GM21576 (cell line): ENCODE measurements around the gene PPP6R3.

Source experiments
- ATAC-seq: cut with Tn5 transposase; IDR thresholded peaks from one replicate; pipeline ENCODE4 v1.9.1; 2021; ENCODE audit warnings: mild to moderate bottlenecking, moderate library complexity; ENCODE audit not compliant: unreplicated experiment

Gene PPP6R3

DNA sequence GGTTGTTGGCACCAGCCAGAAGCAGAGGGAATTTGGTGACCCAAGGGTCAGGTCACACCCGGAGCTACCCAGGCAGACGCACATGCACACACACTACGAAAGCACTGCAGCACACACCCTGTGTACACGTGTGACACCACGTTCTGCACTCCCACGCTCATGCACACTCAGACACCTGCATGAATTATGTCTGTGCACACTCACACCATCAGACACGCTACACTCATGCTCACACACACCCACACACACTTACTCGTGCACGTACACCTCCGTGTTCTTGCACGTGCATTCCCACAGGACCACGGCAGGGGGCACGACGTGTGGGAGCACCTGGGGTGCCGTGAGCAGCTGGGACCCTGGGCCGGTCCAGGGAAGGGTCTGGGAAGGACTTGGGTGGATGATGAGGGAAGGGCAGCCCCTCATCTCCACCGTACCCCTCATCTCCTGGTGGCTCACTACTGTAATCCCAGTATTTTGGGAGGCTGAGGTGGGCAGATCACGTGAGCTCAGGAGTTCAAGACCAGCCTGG lies 203.0 kb downstream of the PPP6R3 start:
- no peak for ATAC-seq

- no peak for ATAC-seq
Measured at GRCh38 chr11:68664141-68664540, 203.6 kb downstream of the PPP6R3 start.

- ATAC-seq = no peak
Measured at GRCh38 chr11:68664906-68665305, 204.4 kb downstream of the PPP6R3 start.
